Measurements from ENCODE around the gene TCERG1.

DNA sequence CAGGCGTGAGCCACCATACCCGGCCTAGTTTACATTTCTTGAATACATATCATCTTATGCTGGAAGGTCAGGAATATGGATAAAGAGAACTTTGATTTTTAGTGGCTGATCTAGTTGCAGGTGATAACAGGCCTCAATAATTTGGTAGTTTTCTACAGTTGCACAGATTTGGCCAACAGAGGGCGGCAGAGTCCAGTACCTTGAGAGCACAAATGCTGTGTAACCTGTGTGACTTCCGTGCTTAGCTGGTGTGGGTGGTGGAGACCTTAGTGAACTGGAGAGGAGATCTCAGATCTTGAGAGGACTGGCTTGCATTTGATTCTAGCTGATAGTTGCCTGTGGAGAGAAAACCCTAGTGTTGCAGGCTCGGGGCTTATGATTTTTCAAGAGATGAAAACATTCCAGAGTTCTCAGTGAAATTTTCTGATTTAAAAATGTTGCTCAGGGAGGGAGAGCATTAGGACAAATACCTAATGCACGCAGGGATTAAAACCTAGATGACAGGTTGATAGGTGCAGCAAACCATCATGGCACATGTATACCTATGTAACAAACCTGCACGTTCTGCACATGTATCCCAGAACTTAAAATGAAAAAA is 86.2 kb downstream of the TCERG1 start:
- TF ChIP-seq EZH2 (IDR thresholded peaks at IDR 0.05; ENCODE audit: insufficient read depth, poor library complexity, severe bottlenecking) (no peak), EZH2phosphoT487 (IDR thresholded peaks at IDR 0.05; ENCODE audit: insufficient read depth, low read depth) (no peak)
